Spleen (tissue), 7 donors: Measurements from ENCODE around the gene SDHAF2.

Experiments used
- CTCF ChIP-seq, 11 experiments: fragments of 200-600 bp in 7 of 11; fragments of 450-650 bp in 4 of 11; sonication (generic) in 4 of 11; IDR thresholded peaks in 8 of 11; conservative IDR thresholded peaks in 3 of 11; 1 replicate in 7 of 11; 2 replicates in 4 of 11; pipeline versions ENCODE4 v1.4.0 to v1.8.0; 2016 to 2021; ENCODE audit warnings: antibody characterized with exemption in 11 of 11, inconsistent platforms in 4 of 11, mild to moderate bottlenecking in 1 of 11
- POLR2A ChIP-seq, 3 donors: fragments of 450-650 bp; IDR thresholded peaks; one replicate each; pipeline ENCODE4 v1.5.1; 2017; ENCODE audit warnings: antibody characterized with exemption in 3 of 3, mild to moderate bottlenecking in 1 of 3
- POLR2AphosphoS5 ChIP-seq, 3 donors: sonication (generic); formaldehyde crosslinking; IDR thresholded peaks; one replicate each; pipeline ENCODE4 v1.5.1; 2017; ENCODE audit warnings: antibody characterized with exemption in 3 of 3
- donor health status: DM: no; HTN: no; CAD: no; lungs with moderate emphysema.
- donor health status: DM: no; HTN: no; CAD: no.
- donor health status: DM: no; HTN: no; CAD: no.

- TF ChIP-seq CTCF (IDR thresholded peaks at IDR 0.05 in 8 of 11, conservative IDR thresholded peaks at IDR 0.05 in 3 of 11) (no peak), POLR2A (IDR thresholded peaks at IDR 0.05) (no peak), POLR2AphosphoS5 (IDR thresholded peaks at IDR 0.05) (no peak)
Measured at GRCh38 chr11:61418136-61418535, 11.8 kb upstream of the SDHAF2 start.
